NCI-H2196 treated with DMSO at 0.1 percent for 48 hours (cell line): ENCODE results near the gene PDK3.
A peak's percentile ranks its signal among the peaks of the same experiment; 100 is the strongest.

Experiments
- DNase-seq: peaks from one replicate; lab custom pipeline; 2025; ENCODE audit not compliant: unreplicated experiment; lab: John Stamatoyannopoulos, UW

The PDK3 gene

GRCh38 chrX:24480400-24480865 lies 15.3 kb downstream of the PDK3 start:
- no peak for DNase-seq

- DNase-seq = no peak
Measured at GRCh38 chrX:24482823-24483415, 17.8 kb downstream of the PDK3 start.

- no peak for DNase-seq
Measured at GRCh38 chrX:24483596-24483995, 18.5 kb downstream of the PDK3 start.

- DNase-seq = no peak
Measured at GRCh38 chrX:24485323-24485722, 20.2 kb downstream of the PDK3 start.

GRCh38 chrX:24485976-24486680 lies 21.0 kb downstream of the PDK3 start:
- DNase-seq = no peak

- DNase-seq = no peak
Measured at GRCh38 chrX:24487571-24487970, 22.5 kb downstream of the PDK3 start.

DNA sequence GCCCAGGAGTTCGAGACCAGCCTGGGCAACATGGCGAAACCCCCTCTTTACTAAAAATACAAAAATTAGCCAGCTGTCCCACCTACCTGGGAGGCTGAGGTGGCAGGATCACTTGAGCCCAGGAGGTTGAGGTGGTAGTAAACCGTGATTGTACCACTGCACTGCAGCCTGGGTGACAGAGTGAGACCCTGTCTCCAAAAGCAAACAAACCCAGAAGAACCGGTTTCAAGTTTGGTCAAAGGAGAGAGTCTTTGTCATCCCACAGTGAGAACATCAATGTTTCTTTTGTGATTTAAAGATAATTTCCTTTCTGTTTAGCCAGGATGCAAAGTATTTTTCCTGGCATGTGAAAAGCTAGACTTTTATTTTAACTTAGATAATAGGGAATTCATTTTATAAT lies 26.7 kb downstream of the PDK3 start:
- no peak for DNase-seq

GRCh38 chrX:24493740-24494581 lies 28.9 kb downstream of the PDK3 start:
- peak; percentile 3 for DNase-seq

GRCh38 chrX:24494647-24495075 lies 29.6 kb downstream of the PDK3 start:
- peak; percentile 39 for DNase-seq

GRCh38 chrX:24495700-24496099 lies 30.6 kb downstream of the PDK3 start:
- DNase-seq = no peak

- DNase-seq = no peak
Measured at GRCh38 chrX:24498181-24498580, 33.1 kb downstream of the PDK3 start.

GRCh38 chrX:24498975-24499374 lies 33.9 kb downstream of the PDK3 start:
- peak; percentile 7 for DNase-seq

DNA sequence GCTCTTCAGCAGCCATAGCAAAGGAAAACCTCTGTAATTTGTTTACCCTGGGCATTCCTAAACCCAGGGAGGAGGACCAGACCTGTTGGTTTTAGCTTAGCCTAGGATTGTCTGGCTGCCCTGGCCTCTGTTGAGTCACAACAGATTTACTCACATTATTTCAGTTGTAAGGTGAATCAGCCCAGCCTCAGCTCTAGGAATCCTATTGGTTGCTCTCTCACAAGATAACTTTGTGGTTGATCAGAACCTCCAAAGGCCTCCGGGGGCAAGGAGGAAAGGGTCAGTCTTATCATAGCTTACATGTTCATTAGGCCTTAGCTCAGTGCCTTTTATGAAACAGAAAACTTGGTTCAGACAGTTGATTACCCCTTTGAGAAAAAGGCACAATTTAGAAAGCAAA lies 41.0 kb downstream of the PDK3 start:
- DNase-seq = no peak

- no peak for DNase-seq
Measured at GRCh38 chrX:24508375-24508774, 43.3 kb downstream of the PDK3 start.

- no peak for DNase-seq
Measured at GRCh38 chrX:24513416-24513815, 48.3 kb downstream of the PDK3 start.

DNA sequence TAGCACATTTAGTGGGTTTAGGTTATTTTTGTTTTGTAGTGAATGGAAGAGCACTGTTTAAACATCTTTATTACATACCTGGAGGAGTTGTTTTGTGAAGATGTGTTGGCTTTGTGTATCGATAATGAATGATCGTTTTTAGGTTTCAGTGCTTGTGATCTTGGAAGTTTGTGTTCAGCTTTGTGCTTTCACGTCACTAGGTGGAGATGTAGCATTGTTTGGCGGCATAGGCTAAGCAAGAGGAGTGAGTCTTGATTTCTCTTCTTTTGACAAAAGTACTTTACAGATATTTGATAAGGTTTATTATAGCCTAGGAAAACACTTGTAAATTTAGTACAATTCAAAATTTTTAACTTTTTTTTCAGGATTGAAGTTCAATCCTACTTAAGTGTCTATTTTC lies 50.4 kb downstream of the PDK3 start:
- DNase-seq = no peak

DNA sequence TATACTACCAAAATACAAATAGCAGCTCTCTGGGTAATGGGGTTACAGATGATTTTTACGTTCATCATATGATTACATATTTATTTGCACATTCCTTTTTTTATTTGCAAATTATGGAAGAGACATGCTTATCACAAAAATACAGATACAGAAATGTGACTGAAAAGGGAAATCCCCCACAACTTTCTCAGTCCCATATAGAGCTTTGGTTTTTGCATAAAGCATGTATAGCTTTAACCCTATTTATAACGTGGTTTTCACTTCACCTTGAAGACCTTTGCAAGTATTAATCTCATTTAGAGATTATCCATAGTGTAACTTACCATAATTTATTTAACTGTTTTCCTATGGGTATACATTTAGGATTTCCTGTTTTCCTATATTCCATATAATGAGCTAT lies 55.4 kb downstream of the PDK3 start:
- no peak for DNase-seq

DNA sequence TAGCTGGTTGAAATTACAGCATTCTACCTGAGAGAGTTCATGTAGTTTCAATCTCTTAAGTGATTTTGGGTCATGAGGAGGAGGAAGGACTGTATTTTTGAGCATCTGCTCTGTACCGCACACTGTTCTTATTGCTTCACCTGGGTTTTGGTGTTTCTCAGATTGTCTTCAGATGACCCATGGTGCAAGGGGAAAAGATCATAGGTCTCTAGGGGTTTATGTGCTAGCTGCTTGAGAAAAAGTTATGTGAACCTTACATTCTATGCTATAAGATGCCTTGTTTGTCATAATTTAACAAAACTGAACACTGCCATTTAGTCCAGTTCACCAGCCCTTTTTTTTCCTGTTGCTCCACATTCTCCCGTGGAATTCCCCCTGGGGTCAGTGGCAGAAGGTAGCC lies 60.4 kb downstream of the PDK3 start:
- DNase-seq = no peak

- no peak for DNase-seq
Measured at GRCh38 chrX:24526616-24527015, 61.5 kb downstream of the PDK3 start.

GRCh38 chrX:24528605-24529004 lies 63.5 kb downstream of the PDK3 start:
- no peak for DNase-seq

DNA sequence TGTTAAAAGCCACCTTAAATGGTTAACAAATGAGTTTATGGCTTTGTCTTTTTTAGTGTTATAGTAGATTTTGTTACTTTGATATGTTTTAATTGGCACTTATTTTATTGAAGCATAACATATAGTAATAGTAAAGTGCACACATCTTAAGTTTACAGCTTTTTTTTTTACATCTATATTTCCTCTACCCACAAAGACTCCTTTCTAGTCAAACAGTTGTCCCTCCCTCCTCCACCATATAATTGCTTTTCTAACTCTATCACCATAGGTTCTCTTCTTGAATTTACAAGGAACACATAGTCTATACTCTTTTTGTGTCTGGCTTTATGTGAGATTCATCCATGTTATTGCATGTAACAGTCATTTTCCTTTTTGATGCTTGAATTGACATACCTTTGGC lies 71.5 kb downstream of the PDK3 start:
- DNase-seq = no peak

DNA sequence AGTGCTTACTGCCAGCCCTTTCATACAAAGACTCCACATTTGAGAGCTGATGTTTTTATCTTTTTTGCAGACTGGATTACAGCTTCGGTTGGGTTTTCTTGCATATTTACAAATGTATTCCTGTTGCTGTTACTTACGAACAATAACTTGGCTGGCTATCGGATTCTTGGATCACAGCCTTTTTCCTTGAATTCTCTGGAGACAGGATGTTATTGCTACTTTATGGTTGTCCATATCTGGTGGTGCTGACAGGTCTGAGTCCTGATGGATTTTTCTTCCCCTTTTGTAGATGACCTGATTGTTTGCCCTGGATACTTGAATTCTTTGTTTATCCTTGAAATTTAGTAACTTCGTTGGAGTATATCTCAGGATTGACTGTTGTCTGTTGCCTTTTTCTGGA lies 77.7 kb downstream of the PDK3 start:
- DNase-seq = no peak
